SU-DHL-6 (cell line): ENCODE data around the gene ATXN2.

ENCODE experiments used
- H2AFZ ChIP-seq: fragments of 200-600 bp; sonication (generic); 2 replicates; pipeline ENCODE4 v1.6.1; 2014; ENCODE audit warnings: low read depth, mild to moderate bottlenecking, moderate library complexity, mixed read lengths, antibody characterized with exemption, low read length; ENCODE audit not compliant: severe bottlenecking
- H3F3A ChIP-seq: fragments of 200-600 bp; shearing (Covaris generic); 2 replicates; pipeline ENCODE4 v1.6.0; 2016; ENCODE audit warnings: antibody characterized with exemption, mild to moderate bottlenecking; ENCODE audit not compliant: insufficient read depth
- H3K27ac ChIP-seq: fragments of 200-600 bp; sonication (generic); 2 replicates; pipeline ENCODE4 v1.5.1; 2016; ENCODE audit warnings: low read depth, mild to moderate bottlenecking, low read length, moderate library complexity, mixed read lengths
- H3K27me3 ChIP-seq: fragments of 200-600 bp; sonication (generic), shearing (Covaris generic); 2 replicates; pipeline ENCODE4 v1.6.0; 2014; ENCODE audit warnings: mild to moderate bottlenecking, low read length
- H3K36me3 ChIP-seq: fragments of 200-600 bp; sonication (generic); 2 replicates; pipeline ENCODE4 v1.6.1; 2014; ENCODE audit warnings: mild to moderate bottlenecking, low read length, mixed read lengths
- H3K4me2 ChIP-seq: fragments of 300-600, 200-600 bp; shearing (Covaris generic), sonication (generic); 2 replicates; pipeline ENCODE4 v1.6.0; 2014; ENCODE audit warnings: low read length, low read depth, mild to moderate bottlenecking; ENCODE audit not compliant: poor library complexity, severe bottlenecking
- H3K4me3 ChIP-seq: fragments of 200-600 bp; sonication (generic); 2 replicates; pipeline ENCODE4 v1.5.1; 2014; ENCODE audit warnings: antibody characterized with exemption, low read length, mild to moderate bottlenecking, mixed read lengths; ENCODE audit not compliant: insufficient read depth, poor library complexity, severe bottlenecking
- H3K79me2 ChIP-seq: fragments of 200-600 bp; sonication (generic); 2 replicates; pipeline ENCODE4 v1.6.1; 2014; ENCODE audit warnings: mild to moderate bottlenecking, low read length, moderate library complexity; ENCODE audit not compliant: insufficient read depth
- H3K9ac ChIP-seq: fragments of 200-600 bp; sonication (generic); 2 replicates; pipeline ENCODE4 v1.7.0; 2014; ENCODE audit warnings: mild to moderate bottlenecking, low read length
- H3K9me2 ChIP-seq: fragments of 200-600 bp; sonication (generic); replicated peaks from 2 replicates; pipeline ENCODE4 v1.6.1; 2014; ENCODE audit warnings: low read length; ENCODE audit not compliant: insufficient read depth
- H3K9me3 ChIP-seq: fragments of 200-600 bp; sonication (generic); 2 replicates; pipeline ENCODE4 v1.6.1; 2014; ENCODE audit warnings: low read length, mixed read lengths; ENCODE audit not compliant: insufficient read depth
- H4K20me1 ChIP-seq: fragments of 200-600 bp; sonication (generic); 2 replicates; pipeline ENCODE4 v1.6.1; 2014; ENCODE audit warnings: low read depth, mild to moderate bottlenecking, antibody characterized with exemption, low read length, moderate library complexity, mixed read lengths
- EZH2phosphoT487 ChIP-seq: fragments of 200-600 bp; sonication (generic), shearing (Covaris generic); conservative IDR thresholded peaks from 2 replicates; pipeline ENCODE4 v1.6.1; 2018; ENCODE audit warnings: mild to moderate bottlenecking, antibody characterized with exemption, low read length, moderate library complexity, mixed read lengths
- TF ChIP-seq, protein P1 (sequence below): fragments of 200-600 bp; sonication (generic); IDR thresholded peaks from one replicate; pipeline ENCODE4 v1.5.1; 2017; ENCODE audit warnings: antibody characterized with exemption, mild to moderate bottlenecking, low read length, moderate library complexity; ENCODE audit not compliant: insufficient read depth, poor library complexity, severe bottlenecking

The ATXN2 gene

DNA sequence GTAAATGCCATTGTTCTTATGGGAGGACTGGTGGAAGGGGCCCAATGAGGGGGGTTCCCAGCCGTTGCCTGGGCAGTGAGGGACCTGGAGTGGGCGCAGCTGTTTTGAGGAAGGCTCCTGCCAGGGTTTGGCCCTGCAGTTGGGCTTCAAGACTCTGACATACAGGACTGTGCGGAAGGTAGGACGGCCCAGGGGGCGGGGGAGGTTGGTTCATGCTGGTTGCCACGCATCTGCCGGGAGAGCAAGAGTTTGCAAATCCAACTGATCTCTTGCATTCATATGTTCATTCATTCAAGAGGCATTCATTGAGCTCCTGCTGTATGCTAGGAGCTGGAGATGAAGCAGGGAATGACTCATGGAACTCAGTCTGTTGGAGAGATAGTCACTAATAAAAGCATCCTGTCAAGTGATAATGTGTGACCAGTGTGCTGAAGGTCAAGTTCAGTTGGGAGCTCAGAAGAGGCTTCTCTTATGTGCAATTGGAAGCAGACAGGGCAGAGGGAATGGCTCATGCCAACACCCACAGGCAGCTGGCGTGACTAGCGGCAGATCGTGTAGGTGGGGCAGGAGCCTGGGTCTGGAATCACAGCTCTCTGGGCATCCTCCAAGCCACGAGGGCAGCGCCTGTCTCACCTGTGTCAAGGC lies 185.6 kb downstream of the ATXN2 start:
- H3K9me3 ChIP-seq: no peaks in the 10 kb centered on the region
- H3K27ac ChIP-seq: no peak overlapping the region
- TF ChIP-seq, protein P1, sequence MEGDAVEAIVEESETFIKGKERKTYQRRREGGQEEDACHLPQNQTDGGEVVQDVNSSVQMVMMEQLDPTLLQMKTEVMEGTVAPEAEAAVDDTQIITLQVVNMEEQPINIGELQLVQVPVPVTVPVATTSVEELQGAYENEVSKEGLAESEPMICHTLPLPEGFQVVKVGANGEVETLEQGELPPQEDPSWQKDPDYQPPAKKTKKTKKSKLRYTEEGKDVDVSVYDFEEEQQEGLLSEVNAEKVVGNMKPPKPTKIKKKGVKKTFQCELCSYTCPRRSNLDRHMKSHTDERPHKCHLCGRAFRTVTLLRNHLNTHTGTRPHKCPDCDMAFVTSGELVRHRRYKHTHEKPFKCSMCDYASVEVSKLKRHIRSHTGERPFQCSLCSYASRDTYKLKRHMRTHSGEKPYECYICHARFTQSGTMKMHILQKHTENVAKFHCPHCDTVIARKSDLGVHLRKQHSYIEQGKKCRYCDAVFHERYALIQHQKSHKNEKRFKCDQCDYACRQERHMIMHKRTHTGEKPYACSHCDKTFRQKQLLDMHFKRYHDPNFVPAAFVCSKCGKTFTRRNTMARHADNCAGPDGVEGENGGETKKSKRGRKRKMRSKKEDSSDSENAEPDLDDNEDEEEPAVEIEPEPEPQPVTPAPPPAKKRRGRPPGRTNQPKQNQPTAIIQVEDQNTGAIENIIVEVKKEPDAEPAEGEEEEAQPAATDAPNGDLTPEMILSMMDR: no peak
- TF ChIP-seq EZH2phosphoT487: no peak
- no peak overlapping the region for H3K9ac ChIP-seq
- no peak overlapping the region for H2AFZ ChIP-seq
- no peaks in the 10 kb centered on the region for H3K9me2 ChIP-seq
- no peak overlapping the region for H3K4me2 ChIP-seq
- H3K36me3 ChIP-seq: peaks cover 3% of the 10 kb centered on the region; the same call in 1 of the 2 replicates
- peaks cover 9% of the 10 kb centered on the region; the same call in 1 of the 2 replicates for H4K20me1 ChIP-seq
- H3K4me3 ChIP-seq: no peak overlapping the region
- H3F3A ChIP-seq: no peaks in the 10 kb centered on the region
- H3K27me3 ChIP-seq: no peaks in the 10 kb centered on the region
- peaks cover 93% of the 10 kb centered on the region for H3K79me2 ChIP-seq

DNA sequence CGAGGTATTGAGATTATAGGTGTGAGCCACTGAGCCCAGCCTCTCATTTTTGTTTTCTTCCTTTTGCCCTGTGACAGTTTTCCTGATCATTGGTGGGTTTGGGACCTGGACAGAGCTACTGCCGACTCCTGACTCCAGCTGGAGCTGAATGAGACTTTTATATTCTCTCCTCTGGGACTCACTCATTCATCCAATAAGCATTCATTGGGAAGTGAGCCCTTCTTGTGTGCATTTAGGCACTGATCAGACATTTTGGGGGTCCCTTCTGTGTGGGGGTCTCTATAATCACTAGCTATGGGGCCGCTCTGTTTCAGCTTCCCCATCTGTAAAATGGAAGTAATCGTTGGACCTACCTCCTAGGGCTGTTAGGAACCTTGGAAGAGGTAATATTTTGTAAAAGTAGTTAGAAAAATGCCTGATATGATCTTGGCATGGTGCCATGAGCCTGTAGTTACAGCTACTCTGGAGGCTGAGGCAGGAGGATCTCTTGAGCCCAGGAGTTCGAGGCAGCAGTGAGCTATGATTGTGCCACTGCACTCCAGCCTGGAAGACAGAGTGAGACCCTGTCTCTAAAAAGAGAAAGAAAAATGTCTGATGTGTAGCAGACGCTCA lies 186.2 kb downstream of the ATXN2 start:
- no peaks in the 10 kb centered on the region for H3F3A ChIP-seq
- peaks cover 9% of the 10 kb centered on the region; the same call in 1 of the 2 replicates for H4K20me1 ChIP-seq
- H3K4me3 ChIP-seq: no peak overlapping the region
- no peak overlapping the region for H3K27ac ChIP-seq
- no peaks in the 10 kb centered on the region for H3K27me3 ChIP-seq
- peaks cover 3% of the 10 kb centered on the region; the same call in 1 of the 2 replicates for H3K36me3 ChIP-seq
- H3K9ac ChIP-seq: no peak overlapping the region
- no peak overlapping the region for H3K4me2 ChIP-seq
- TF ChIP-seq EZH2phosphoT487: no peak
- TF ChIP-seq, protein P1: no peak
- peaks cover 98% of the 10 kb centered on the region for H3K79me2 ChIP-seq
- H2AFZ ChIP-seq: no peak overlapping the region
- H3K9me2 ChIP-seq: no peaks in the 10 kb centered on the region
- H3K9me3 ChIP-seq: no peaks in the 10 kb centered on the region

DNA sequence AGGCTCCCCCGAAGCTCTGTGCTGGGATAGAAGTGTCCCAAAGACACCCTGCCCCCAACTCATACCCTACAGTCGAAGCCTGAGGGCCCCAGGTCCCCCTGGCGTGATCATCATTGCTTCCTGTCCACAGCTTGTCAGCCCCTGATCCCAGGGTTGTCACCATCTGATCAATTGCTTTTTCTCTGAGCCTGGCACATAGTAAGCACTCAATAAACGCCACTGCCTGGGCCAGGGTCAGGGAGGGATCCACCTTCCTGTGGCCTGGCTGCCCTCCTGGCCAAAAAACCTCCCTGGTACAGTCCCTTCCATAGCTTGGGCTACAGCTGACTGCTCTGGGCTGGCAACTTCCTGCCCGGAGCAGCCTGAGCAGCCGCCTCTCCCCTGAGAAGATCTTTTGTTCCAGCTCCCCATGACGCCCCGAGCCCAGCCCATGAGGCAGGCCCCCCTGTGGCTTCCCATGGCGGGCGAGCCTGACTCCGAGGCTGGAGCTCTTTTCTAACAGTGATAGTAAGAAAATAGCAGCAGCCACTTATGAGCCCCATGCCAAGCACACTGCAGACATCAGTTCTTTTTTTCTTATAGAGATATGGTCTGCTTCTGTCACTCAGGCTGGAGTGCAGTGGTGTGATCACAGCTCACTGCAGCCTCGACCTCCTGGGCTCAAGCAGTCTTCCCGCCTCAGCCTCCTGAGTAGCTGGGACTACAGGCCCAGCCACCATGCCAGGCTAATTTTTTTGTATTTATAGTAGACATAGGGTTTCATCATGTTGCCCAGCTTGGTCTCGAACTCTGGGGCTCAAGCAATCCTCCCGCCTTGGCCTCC lies 186.9 kb downstream of the ATXN2 start:
- Histone ChIP-seq H3K79me2 (peaks cover 99% of the 10 kb centered on the region), H4K20me1 (peaks cover 9% of the 10 kb centered on the region; the same call in 1 of the 2 replicates), H3K9ac (no peak overlapping the region), H3K27me3 (no peaks in the 10 kb centered on the region), H3K4me2 (no peak overlapping the region), H3K27ac (peak overlapping the region; percentile 26), H3K9me2 (no peaks in the 10 kb centered on the region), H3K36me3 (peaks cover 3% of the 10 kb centered on the region; the same call in 1 of the 2 replicates), H3F3A (0 out of 2 replicates have a peak, but pooled peaks cover 4% of the 10 kb centered on the region), H2AFZ (no peak overlapping the region), H3K4me3 (no peak overlapping the region), H3K9me3 (no peaks in the 10 kb centered on the region)
- no peak for TF ChIP-seq EZH2phosphoT487
- TF ChIP-seq, protein P1: no peak
